ENCODE measurements around the gene GLIS1. TPM values are rescaled to one million over a fixed set of nuclear protein-coding genes. Genes with fewer than 3 reads are reported as not detected.

Gene GLIS1
- total and polyA plus RNA-seq, 2 experiments from 2014 or later: 0.13 to 1.3 TPM

- WGBS (ENCODE audit: low lambda C conversion rate, missing lambda C conversion rate): 94% methylated on average over 5 of the region's 5 CpGs
- H3K4me1 ChIP-seq (ENCODE audit: insufficient read depth): no peaks in the 10 kb centered on the region
- no peak overlapping the region for H2AFZ ChIP-seq
- H4K20me1 ChIP-seq (ENCODE audit: insufficient read depth, poor library complexity, severe bottlenecking): no peaks in the 10 kb centered on the region
- no peaks in the 10 kb centered on the region for H3K9me2 ChIP-seq (replicated peaks; ENCODE audit: insufficient read depth)
- no peaks in the 10 kb centered on the region for H3K79me2 ChIP-seq
- H3K36me3 ChIP-seq (replicated peaks; ENCODE audit: insufficient read depth, low read depth): no peaks in the 10 kb centered on the region
- H3K4me3 ChIP-seq: no peak overlapping the region
- H3K4me2 ChIP-seq: no peak overlapping the region
- TF ChIP-seq EZH2 (IDR thresholded peaks at IDR 0.05; ENCODE audit: borderline replicate concordance): no peak
- no peak for TF ChIP-seq EZH2phosphoT487 (IDR thresholded peaks at IDR 0.05; ENCODE audit: low read depth, severe bottlenecking, unreplicated experiment)
- no peak for TF ChIP-seq CTCF (IDR thresholded peaks at IDR 0.05; ENCODE audit: poor library complexity)
- no peak for DNase-seq (ENCODE audit: low spot score)
- H3K27me3 ChIP-seq: no peaks in the 10 kb centered on the region
- H3K27ac ChIP-seq: no peak overlapping the region
- H3K9me3 ChIP-seq (ENCODE audit: low read depth): no peaks in the 10 kb centered on the region
These were observed 122.5 kb downstream of the GLIS1 start for GRCh38 chr1:53616511-53616910.

GRCh38 chr1:53615101-53615500, 123.9 kb downstream of the GLIS1 start:
- no peak overlapping the region for H3K4me3 ChIP-seq
- no peak for TF ChIP-seq CTCF (IDR thresholded peaks at IDR 0.05; ENCODE audit: poor library complexity)
- no peak for TF ChIP-seq EZH2phosphoT487 (IDR thresholded peaks at IDR 0.05; ENCODE audit: low read depth, severe bottlenecking, unreplicated experiment)
- TF ChIP-seq EZH2 (IDR thresholded peaks at IDR 0.05; ENCODE audit: borderline replicate concordance): no peak
- no peaks in the 10 kb centered on the region for H3K27me3 ChIP-seq
- no peak overlapping the region for H3K4me2 ChIP-seq
- DNase-seq (ENCODE audit: low spot score): no peak
- 91% methylated on average over 4 of the region's 4 CpGs for WGBS (ENCODE audit: low lambda C conversion rate, missing lambda C conversion rate)
- H4K20me1 ChIP-seq (ENCODE audit: insufficient read depth, poor library complexity, severe bottlenecking): no peaks in the 10 kb centered on the region
- H3K79me2 ChIP-seq: no peaks in the 10 kb centered on the region
- no peak overlapping the region for H3K27ac ChIP-seq
- no peaks in the 10 kb centered on the region for H3K36me3 ChIP-seq (replicated peaks; ENCODE audit: insufficient read depth, low read depth)
- no peaks in the 10 kb centered on the region for H3K4me1 ChIP-seq (ENCODE audit: insufficient read depth)
- no peaks in the 10 kb centered on the region for H3K9me2 ChIP-seq (replicated peaks; ENCODE audit: insufficient read depth)
- H2AFZ ChIP-seq: no peak overlapping the region
- no peaks in the 10 kb centered on the region for H3K9me3 ChIP-seq (ENCODE audit: low read depth)

GRCh38 chr1:53614231-53615021, 124.5 kb downstream of the GLIS1 start:
- Histone ChIP-seq H4K20me1 (ENCODE audit: insufficient read depth, poor library complexity, severe bottlenecking) (no peaks in the 10 kb centered on the region), H2AFZ (no peak overlapping the region), H3K79me2 (no peaks in the 10 kb centered on the region), H3K4me1 (ENCODE audit: insufficient read depth) (no peaks in the 10 kb centered on the region), H3K36me3 (replicated peaks; ENCODE audit: insufficient read depth, low read depth) (no peaks in the 10 kb centered on the region), H3K9me3 (ENCODE audit: low read depth) (no peaks in the 10 kb centered on the region), H3K27me3 (no peaks in the 10 kb centered on the region), H3K4me2 (no peak overlapping the region), H3K4me3 (no peak overlapping the region), H3K27ac (no peak overlapping the region), H3K9me2 (replicated peaks; ENCODE audit: insufficient read depth) (no peaks in the 10 kb centered on the region)
- 86% methylated on average over 12 of the region's 12 CpGs for WGBS (ENCODE audit: low lambda C conversion rate, missing lambda C conversion rate)
- TF ChIP-seq EZH2 (IDR thresholded peaks at IDR 0.05; ENCODE audit: borderline replicate concordance) (no peak), EZH2phosphoT487 (IDR thresholded peaks at IDR 0.05; ENCODE audit: low read depth, severe bottlenecking, unreplicated experiment) (no peak), CTCF (IDR thresholded peaks at IDR 0.05; ENCODE audit: poor library complexity) (no peak)
- DNase-seq (ENCODE audit: low spot score): no peak
